HG02759 (cell line): Measurements from ENCODE around the gene ASIC2.

Experiments used
- ATAC-seq: cut with Tn5 transposase; IDR thresholded peaks from one replicate; pipeline ENCODE4 v1.9.1; 2021; ENCODE audit warnings: mild to moderate bottlenecking, moderate library complexity; ENCODE audit not compliant: unreplicated experiment

Gene ASIC2

DNA sequence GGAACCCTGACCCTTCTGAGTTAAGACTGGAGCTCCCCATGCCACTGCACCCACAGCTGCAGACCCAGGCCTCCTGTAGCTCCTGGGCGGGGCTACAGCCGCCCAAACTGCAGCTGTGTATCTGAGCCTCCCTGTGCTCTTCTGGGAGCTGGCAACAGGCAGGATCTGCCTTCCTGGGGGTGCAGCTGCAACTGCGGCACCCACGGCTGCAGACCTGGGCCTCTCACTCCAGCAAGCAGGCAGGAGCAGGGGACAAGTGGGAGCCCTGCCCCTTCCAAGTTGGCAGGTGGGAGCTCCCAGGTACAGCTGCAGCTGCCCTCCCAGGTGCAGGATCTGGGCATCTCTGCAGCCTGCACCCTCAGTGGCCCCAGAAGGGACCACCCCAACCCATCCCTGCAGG, 259.9 kb downstream of the ASIC2 start:
- ATAC-seq: no peak

DNA sequence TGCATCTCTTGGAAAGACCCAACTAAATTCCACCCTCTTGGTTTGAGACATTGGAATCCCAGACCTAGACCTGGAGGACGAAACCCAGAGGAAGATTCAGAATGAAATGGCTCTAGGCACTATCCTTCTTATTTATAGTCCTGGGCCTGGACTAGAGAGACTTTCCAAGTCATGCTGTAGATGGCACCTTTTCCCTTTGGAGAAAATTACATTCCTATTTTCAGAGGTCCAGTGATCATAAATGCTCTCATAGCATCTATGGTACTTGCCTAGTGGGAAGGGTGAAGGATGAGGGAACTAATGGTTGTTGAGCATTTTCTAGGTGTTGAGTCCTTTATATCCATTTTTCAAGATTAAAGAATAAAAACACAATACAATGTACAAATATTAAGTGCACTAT, 264.3 kb downstream of the ASIC2 start:
- no peak for ATAC-seq

DNA sequence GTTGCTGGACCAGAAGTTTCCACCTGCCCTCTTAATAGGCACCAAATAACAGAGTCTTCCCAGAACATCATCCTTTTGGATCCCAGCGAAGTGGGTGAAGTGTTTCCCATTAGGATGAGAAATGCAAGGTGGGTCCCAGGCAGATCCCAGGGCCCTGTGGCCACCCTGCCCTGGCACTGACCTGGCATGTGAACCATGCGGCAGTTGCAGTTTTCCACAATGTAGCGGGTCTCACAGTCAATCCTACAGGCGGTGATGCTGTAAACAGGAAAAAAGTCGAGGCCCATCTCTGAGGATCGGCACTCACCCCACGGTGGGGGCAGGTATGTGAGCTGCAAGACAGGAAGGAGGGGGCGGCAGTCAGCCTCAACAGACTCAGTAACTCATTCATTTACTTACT, 265.0 kb downstream of the ASIC2 start:
- ATAC-seq: no peak

DNA sequence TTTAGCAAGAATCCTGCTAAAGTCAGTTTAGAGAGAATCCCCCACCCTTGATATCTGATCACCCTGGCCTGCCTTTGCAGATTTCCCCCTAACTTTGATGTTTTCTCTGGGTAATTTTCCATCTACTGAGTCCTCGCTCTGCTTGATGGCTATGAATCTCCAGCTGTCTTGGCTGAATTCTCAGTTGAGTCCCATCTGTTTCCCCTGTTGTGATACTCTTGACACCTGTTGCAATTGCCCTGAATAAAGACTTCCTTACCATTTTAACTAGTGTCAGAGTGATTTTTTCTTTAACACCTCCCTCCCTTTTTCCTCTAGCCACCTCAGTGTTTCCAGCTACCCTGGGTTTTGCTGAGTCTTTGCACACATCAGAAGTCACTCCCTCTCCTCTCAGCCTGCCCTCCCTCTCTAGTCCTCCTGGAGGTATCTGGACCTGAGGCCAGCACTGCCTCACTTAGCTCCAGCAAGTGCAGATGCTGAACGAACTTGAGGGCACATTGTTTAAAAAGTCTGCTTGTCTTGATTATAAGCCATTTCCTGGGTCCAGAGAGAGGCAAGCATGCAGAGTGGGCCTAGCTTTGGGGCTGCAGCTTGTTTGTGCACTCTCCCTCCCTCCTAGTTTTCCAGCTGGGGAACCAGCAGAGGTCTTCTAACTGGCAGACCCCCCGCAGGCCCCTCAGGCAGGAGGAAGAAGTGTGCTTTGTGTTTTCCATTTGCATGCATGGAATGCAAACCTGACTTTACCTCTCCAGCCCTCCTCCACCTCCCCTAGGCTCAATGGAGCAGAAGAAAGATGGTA, 268.2 kb downstream of the ASIC2 start:
- no peak for ATAC-seq

DNA sequence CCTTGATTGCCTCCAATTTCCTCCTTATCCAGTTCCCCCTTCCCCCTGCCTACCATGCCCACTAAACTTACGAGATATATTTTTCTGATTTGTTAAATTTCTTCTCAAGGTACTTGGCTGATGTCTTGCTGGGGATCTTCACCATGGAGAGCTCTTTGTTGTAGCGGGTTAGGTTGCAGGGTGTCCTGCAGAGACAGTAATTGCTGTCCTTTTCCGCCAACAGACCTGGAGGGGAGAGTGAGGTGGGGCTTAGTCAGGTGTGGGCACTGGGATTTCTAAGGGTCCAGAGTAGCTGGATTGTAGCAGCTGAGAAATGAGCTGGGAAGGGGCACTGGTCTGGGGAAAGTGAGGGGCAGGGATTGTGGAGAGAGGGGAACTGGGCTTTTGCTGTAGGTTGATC, 269.3 kb downstream of the ASIC2 start:
- ATAC-seq: no peak

DNA sequence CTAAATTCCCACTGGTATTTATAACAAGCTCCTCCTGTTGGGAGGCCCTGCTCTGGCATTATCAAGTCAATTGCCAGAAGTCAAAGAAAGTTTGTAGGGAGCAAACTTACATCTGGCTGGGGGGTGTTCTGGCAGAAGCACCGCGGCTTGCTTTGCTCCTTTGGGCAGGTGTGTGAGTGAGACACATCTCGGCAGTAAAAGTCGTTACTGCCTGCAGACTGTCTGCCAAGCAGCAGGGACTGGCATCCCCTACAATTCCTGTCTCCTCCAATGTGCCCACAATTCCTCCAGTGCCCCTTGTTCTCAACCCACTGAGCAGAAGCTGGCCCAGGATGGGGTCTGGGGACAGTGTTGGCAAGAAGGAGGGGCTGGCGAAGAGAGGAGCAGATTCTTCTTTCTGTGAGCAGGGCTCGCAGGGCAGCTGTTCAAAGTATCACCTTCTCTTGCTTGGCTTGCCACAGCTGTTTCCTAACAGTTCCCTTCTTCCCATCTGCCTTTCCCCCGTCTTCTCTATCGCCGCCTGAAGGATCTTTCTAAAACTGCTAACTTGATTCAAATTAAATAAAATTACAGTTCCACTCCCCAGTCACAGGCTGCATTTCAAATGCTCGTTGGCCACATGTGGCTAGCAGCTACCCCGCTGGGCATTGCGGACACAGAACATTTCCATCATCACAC, 271.2 kb downstream of the ASIC2 start:
- no peak for ATAC-seq

DNA sequence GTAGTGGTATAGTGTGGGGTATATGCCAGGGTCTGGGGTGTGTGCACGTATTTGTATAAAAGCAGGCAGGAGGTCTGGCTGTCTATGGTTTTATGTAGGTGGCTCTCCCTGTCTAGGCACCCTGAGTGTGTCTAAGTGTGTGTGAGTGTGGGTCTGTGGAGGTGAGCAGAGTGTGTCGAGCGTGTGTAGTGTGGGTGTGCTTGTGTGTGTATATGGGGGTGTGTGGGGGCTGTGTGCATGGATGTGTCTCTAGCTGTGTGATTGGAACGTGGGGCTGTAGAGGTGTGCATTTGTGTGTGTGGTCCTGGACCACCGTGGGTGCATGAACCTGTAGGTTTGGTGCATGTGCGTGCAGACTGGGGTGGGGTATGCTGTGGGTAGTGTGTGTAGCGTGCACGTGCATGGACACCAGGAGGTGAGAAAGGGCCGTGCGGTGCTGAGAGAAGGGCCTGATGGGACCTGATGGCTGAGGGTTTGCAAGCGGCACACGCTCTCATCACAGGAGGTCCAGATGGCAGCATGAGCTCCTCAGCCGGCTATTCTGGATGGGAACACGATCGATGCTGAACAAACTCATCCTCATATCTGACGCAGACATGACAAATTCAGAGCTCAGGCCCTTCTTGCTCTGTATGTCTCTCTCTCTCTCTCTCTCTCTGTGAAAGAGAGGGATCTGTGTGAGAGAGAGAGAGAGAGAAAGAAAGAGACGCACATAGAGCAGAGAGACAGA, 273.8 kb downstream of the ASIC2 start:
- no peak for ATAC-seq

DNA sequence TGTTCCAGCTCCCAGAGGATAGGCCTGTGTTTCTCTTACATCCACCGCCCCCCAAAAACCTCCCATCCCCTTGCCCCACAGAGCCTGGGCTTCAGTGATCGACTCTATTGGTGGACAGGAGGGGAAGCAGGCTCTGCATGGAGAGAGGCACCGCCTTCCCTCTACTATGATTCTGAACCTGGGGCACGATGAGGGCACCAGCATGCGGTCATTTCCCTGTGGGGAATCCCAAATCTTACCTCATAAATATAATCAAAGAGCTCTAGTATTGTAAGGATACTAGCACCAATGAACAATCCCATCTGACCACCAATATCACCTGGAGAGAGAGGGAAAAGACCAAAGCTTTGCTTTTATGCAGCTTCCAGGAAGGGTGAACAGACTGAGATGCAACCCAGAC, 275.7 kb downstream of the ASIC2 start:
- ATAC-seq: no peak

DNA sequence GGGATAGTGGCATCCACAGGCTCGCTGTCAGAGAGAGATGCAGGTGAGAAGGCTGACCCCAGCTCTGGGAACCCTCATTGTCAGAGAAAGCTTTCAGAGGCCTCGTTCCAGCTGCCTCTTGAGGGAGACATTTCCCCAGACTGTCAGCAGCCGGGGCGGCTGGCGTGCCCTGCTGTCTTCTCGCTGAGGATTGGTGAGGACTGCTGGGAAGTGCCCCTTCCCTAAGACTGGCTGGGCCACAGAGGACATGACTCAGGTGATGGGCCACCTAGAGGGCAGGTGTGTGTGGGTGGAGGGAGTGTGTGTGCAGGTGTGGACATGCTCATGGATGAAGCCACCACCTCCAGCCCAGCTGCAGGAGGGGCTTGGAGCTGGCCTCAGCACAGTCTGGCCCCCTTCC, 276.2 kb downstream of the ASIC2 start:
- ATAC-seq: no peak

DNA sequence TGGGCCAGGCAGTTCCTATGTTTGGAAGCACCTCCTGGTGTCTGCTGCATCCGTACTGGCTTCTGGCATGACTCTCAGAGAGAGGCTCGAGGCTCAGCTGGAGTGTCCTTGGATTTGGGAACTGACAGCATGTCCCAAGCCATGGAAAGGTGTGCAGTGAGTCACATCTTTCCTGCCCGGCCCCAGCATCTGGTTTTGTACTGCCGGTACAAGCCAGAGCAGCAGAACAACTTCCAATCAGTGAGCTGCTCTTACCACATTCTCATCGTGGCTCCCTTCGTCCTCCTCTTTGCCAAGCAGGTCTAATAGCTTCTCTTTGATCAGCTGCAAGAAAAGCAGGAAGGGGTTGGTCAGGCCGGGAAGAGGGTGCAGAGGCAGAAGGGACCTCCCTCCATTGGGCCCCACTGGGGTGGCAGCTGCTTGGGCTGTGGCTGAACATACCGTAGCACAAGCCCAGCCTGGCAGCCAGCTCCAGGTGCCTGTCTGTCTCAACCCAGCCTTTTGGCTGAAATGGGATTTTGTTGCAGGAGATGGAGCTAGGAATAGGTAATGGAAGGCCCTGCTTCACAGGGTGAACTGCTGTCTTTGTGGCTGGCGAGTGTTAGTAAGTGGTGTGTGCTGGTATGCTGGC, 277.3 kb downstream of the ASIC2 start:
- no peak for ATAC-seq

DNA sequence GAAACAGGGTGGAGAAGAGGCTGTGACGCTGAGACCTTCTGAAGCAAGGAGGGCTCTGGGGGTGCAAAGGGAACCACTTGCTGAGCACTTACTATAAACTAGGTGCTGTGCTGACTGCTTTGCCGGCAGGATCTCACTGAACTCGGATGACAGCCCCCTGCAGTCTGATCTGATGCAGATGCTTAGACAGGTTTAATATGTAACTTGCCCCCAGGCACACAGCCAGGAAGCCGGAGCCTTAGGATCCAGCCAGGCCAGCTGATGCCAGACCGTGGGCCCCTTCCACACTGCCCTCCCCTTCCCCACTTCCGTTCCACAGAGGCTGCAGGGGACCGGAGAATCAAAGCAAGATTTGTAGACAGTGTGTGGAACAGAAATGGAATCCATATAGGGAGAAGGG, 278.3 kb downstream of the ASIC2 start:
- ATAC-seq: no peak

DNA sequence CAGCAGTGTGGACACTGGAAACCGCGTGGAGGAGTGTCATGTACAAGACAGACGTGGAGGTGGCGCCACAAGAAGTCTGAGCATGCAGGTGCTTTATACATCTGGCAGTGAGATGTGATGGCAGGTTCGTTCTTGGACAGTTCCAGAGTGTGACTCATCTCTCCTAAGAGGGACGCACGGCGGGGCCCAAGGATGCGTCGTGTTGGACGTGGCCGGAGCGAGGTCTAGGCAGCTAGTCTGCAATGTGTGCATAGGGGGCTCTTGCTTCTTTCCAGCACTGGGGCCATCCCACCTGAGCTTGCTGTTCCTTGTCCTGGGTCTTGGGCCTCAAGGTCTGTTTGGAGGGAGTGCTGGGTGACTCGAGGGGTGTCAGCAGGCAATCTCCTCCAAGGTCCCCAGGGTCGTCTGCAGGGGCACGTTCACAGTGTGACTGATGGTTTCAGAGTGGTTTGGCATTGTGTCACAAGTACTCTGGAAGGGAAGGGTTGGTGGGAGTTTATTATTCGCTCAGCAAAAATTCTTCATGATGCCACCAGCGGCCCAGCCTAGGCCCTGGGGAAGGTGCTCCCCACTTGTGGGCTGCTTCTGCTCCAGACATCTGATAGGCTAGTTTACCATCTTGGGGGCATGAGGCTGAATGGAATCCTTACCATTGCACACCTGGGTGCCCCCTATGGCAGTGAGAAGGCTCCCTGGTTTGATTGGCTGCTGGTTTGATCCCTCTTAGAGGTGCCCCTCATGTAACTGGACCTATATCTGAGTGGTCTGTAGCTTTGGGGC, 279.3 kb downstream of the ASIC2 start:
- ATAC-seq: no peak

DNA sequence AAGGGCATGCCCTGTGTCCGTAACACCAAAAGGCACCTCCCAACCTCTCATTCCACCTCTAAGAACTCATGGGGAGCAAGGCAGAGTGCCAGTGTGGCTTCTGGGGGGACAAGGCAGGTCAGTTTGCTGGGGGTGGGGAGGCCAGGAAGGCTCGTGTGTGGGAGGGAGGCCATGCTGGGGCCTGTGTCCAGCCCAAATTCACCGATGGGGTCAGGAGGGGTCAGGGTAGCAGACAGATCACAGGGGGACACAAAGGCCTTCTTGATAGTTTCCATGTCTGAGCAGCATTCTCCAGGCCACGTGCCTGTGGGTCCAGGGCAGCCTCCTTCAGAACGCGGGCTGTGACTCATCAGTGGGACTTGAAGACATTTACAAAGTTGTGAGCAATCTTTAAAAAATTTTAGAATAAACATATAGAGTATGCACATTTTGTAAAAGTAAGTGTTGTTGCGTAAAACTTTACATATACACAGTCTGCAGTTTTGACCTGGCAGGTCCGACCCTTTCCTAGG, 280.5 kb downstream of the ASIC2 start:
- no peak for ATAC-seq

DNA sequence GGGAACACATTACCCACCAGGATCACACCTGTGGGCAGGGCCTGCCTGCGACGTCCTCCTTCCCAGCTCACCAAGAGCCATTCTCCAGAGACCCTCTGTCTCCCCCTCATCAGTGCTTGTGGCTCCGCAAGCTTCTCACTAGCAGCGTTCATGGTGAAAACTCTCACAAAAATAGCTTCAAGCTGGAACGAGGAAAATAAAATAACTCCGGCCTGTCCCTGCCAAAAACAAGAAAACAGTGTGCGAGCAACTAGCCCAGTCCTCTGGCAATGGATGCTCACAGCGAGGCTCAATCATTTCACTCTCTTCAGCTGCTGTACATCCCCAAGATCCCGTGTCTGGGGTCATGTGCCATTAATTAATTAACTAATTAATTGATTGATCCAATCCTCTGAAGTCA, 283.5 kb downstream of the ASIC2 start:
- no peak for ATAC-seq

DNA sequence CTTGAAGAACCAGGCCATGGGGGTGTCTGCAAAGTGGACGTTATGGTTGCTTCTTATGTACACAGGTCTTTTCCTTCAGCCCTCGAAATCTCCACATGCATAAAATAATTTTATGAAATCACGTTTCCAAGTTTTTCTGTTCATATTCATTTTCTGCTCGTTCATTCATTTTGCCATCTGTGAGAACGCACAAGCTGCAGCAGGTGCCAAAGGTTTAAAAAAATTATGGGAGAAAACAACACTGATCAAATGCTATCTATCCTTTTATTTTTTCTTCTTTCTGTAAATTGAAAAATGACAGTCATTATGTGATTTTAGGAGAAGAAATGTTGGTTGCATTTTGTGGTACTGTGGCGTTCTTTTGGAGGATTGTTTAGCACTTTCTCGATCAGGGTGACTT, 285.9 kb downstream of the ASIC2 start:
- ATAC-seq: no peak

DNA sequence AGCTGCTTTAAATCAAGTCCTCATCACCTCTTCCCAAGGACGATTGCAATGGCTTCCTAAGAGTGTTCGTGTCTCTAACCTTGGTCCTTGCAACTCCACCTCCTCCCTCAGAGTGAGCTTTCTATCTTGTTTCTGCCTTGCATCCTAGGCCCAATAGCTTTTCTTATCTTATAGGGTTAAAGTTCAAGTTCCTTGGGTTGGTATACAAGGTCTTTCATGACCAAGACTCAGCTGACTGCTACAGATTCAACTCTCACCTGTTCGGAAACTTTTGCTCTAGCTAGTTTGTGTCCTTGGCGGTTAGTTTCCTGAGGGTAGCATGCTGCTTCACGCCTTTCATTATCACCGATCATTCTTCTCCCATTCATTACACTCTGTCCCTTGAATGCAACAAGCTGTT, 290.8 kb downstream of the ASIC2 start:
- ATAC-seq: no peak

DNA sequence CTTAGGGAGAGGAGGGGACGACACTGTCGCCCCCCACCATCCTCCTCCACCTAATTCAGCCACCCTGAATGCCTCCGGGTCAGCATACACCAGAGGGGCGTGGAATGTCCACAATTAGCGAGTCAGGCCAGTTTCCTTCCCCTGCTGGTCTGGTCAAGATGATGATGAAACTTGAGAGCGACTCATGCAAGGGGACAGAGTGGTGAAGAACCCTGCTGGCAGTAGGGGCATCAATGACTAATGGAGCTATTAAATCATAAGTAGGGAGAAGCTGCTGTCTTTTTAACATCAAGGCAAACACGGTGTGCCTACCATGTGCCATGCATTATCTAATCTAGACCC, 294.2 kb downstream of the ASIC2 start:
- no peak for ATAC-seq

DNA sequence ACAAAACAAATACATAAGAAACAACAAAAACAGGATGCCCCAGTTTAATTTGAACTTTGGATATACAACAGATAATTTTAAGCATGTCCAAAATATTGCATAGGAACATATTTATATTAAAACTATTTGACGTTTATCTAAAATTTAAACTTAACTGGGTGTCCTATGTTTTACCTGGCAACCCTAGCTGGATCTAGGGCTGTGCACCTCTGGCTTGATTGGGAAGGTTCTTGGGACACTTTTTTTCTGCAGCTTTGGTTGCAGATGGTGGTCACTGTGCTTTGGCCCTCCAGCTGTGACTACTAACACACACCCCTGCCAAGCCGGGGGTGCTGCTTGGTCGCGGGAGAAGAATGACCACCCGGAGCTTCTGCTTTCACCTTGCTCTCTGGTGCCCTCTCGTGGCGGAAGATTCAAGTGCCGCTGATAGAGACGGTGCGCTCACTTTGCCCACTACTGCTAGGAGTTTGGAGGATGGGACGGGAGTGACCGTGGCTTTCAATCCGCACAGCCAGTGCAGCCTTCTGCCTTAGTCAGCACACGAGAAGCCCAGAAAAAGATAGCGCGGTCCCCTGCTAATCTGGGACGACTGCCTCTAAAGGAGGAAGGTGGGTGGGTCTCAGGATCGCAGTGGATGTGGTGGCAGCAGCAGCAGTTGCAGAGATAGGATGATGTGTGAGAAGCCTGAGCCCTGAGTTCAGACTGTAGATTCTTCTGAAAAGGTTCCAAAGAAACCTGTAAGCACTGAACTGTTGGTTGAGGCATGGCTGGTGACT, 294.8 kb downstream of the ASIC2 start:
- no peak for ATAC-seq

DNA sequence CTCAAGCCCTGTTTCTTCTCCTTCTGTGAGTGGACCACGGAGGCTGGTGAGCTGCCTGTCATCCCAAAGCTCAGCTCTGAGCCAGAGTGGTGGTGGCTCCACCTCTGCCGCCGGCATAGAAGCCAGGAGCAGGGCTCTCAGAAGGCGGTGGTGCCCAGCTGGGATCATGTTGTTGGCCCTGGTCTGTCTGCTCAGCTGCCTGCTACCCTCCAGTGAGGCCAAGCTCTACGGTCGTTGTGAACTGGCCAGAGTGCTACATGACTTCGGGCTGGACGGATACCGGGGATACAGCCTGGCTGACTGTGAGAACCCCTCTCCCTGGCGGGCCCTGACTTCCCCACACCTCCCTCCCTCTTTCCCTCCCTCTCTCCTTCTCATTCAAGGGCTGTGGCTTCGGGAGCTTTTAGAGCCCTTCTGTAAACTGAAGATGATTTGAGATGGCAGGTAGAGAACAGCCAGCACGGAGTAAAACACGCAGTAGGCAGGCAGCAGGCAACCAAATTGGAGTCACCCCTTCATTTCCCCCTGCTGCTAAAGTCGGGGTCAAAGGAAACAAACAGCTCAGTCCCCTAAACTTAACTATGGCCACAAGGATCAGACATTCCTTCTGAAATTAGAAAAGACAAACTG, 297.6 kb downstream of the ASIC2 start:
- ATAC-seq: no peak
